Activated T-cell treated with anti-CD3 and anti-CD28 coated beads, Interleukin-2, amount 50 U/mL, for 72 hours (primary cell): Measurements from ENCODE around the gene SLC4A7. TPM values are rescaled to one million over a fixed set of nuclear protein-coding genes. Genes with fewer than 3 reads are reported as not detected.
"Not testable (repeated sequence)": the region's sequence is repeated elsewhere in the genome, so short reads cannot be mapped to it uniquely, and the experiment has no call there.

Source experiments
- ATAC-seq, 2 donors: fragments of 150-1000 bp; cut with Tn5 transposase; replicated peaks in 1 of 2; 2 replicates each; pipeline ENCODE4 v1.10.0; 2021; ENCODE audit warnings: moderate library complexity in 2 of 2, mild to moderate bottlenecking in 1 of 2
- DNase-seq, 2 donors: peaks; one replicate each; pipeline ENCODE4 v3.0.0; 2021 to 2022; ENCODE audit warnings: mixed read lengths in 1 of 2
- H3K27ac Mint-ChIP-seq: one replicate; pipeline ENCODE4 v1.8.0; 2022; ENCODE audit warnings: mild to moderate bottlenecking, moderate library complexity, mixed read lengths
- H3K27me3 Mint-ChIP-seq: one replicate; pipeline ENCODE4 v1.8.0; 2022; ENCODE audit warnings: low read depth, mixed read lengths
- H3K36me3 Mint-ChIP-seq, 2 donors: one replicate each; pipeline ENCODE4 v1.8.0; 2022; ENCODE audit warnings: mixed read lengths in 2 of 2, mild to moderate bottlenecking in 1 of 2; ENCODE audit not compliant: insufficient read depth in 2 of 2
- H3K4me1 Mint-ChIP-seq: one replicate; pipeline ENCODE4 v1.8.0; 2022; ENCODE audit warnings: low read depth, mixed read lengths
- H3K4me3 Mint-ChIP-seq, 2 donors: one replicate each; pipeline ENCODE4 v1.8.0; 2022; ENCODE audit warnings: mild to moderate bottlenecking in 2 of 2, mixed read lengths in 2 of 2, moderate library complexity in 2 of 2
- H3K9me3 Mint-ChIP-seq, 2 donors: one replicate each; pipeline ENCODE4 v1.8.0; 2022; ENCODE audit warnings: mixed read lengths in 2 of 2
- total RNA-seq, 2 donors: library from RNA; stranded (reverse); gene quantifications; one replicate each; pipeline ENCODE4 v1.2.3, GENCODE V29; 2022

SLC4A7 gene
- total RNA-seq, 2 donors from 2014 or later, result 39.1 to 39.9 TPM

DNA sequence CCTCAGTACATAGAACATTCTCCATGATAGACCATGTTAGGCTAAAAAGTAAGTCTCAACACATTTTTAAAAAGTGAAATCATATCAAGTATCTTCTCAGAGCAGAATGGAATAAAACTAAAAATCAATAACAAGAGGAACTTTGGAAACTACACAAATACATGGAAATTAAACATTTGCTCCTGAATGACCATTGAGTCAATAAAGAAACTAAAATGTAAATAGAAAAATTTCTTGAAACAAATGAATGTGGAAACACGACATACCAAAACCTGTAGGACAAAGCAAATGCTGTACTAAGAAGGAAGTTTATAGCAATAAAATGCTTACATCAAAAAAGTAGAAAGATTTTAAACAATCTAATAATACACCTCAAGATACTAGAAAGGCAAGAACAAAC, 148.6 kb downstream of the SLC4A7 start:
- DNase-seq (no peak), ATAC-seq (no peak)
- Mint-ChIP-seq H3K4me3 (no peak overlapping the region), H3K4me1 (no peaks in the 10 kb centered on the region), H3K27ac (no peak overlapping the region), H3K9me3 (peaks cover 3% of the 10 kb centered on the region in 2 donors), H3K27me3 (peaks cover 9% of the 10 kb centered on the region), H3K36me3 (peaks cover 0 to 3% of the 10 kb centered on the region in 2 donors)

DNA sequence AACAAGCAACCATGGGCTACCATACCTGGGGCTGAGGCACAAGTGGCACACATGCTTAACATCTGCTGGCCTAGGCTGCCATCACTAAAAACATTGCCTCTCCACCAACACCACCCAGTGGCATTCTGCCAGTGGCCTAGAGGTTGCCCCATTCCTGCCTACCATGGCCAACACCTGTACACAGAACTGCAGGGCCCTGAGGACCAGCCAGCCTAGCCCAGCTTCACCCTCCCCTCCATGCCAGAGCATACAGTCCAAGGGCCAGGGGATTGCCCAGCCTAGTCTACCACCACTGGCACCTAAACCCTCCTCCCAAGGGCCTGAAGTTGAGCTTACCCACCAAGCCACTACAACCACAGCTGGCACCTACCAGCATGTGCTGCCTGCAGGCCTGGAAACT, 150.3 kb downstream of the SLC4A7 start:
- DNase-seq, result no peak
- peaks cover 3 to 4% of the 10 kb centered on the region in 2 donors for H3K9me3 Mint-ChIP-seq
- H3K27me3 Mint-ChIP-seq, result peaks cover 9% of the 10 kb centered on the region
- H3K4me1 Mint-ChIP-seq, result no peaks in the 10 kb centered on the region
- H3K4me3 Mint-ChIP-seq, result no peak overlapping the region
- H3K36me3 Mint-ChIP-seq, result peaks cover 0 to 3% of the 10 kb centered on the region in 2 donors
- H3K27ac Mint-ChIP-seq, result no peak overlapping the region
- ATAC-seq, result no peak

- H3K4me1 Mint-ChIP-seq, ATAC-seq, H3K4me3 Mint-ChIP-seq, H3K36me3 Mint-ChIP-seq, H3K27ac Mint-ChIP-seq, DNase-seq, H3K9me3 Mint-ChIP-seq, H3K27me3 Mint-ChIP-seq: not testable (repeated sequence)
These were observed 155.0 kb downstream of the SLC4A7 start for GRCh38 chr3:27328982-27329762.

DNA sequence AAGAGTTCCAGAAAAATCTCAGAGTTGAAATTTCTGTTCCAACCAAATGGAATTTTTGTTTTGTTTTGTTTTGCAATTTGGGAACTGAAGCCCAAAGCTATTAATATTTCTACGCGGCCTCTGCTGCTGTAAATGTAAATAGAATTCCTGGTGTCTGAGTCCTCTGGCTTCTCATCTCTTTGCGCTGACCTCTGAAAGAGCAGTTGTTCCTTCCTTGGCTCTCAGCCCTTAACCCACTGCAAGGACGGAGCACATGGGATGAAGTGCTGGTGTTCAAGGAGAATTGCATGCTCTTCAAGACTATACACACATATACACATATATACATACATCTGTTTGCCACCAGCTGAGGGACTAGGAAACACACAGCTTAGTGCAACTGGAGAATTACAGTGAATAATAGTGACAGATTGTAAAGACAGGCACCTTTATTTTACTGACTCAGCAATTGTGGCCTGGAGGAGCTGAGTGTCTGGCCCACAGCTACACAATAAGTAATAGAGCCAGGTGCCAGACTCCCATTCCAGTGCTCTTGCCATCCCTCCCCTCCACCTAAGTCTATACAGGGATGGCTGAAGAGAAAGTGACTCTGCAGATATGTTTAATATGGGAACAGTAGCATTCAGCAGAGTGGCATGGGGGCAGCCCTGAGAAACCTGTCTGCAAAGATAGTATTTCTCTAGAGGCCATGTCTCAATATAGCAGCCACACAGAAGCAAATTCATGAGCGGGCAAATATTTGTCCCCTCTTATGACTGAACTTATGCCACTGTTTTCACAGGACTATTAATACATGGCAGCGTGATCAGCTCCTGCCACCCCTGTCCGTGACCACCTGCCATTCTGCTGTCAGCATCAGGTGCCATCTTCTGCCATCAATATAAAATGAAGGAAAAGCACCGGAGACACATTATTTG, 157.3 kb downstream of the SLC4A7 start:
- ATAC-seq, result no peak
- Mint-ChIP-seq H3K36me3 (peaks cover 3% of the 10 kb centered on the region in 2 donors), H3K27ac (no peak overlapping the region), H3K4me1 (no peaks in the 10 kb centered on the region), H3K27me3 (no peaks in the 10 kb centered on the region), H3K4me3 (no peak overlapping the region), H3K9me3 (peaks cover 2 to 3% of the 10 kb centered on the region in 2 donors)
- DNase-seq, result no peak

GRCh38 chr3:27326202-27326601, 158.0 kb downstream of the SLC4A7 start:
- Mint-ChIP-seq H3K9me3 (peaks cover 2 to 3% of the 10 kb centered on the region in 2 donors), H3K4me3 (no peak overlapping the region), H3K27ac (no peak overlapping the region), H3K36me3 (peaks cover 3% of the 10 kb centered on the region in 2 donors), H3K4me1 (no peaks in the 10 kb centered on the region), H3K27me3 (no peaks in the 10 kb centered on the region)
- ATAC-seq (no peak), DNase-seq (no peak)

GRCh38 chr3:27325419-27325818, 158.8 kb downstream of the SLC4A7 start:
- no peak overlapping the region for H3K4me3 Mint-ChIP-seq
- DNase-seq (no peak), ATAC-seq (no peak)
- no peaks in the 10 kb centered on the region for H3K4me1 Mint-ChIP-seq
- H3K9me3 Mint-ChIP-seq, result peaks cover 2 to 3% of the 10 kb centered on the region in 2 donors
- H3K27ac Mint-ChIP-seq, result no peak overlapping the region
- H3K27me3 Mint-ChIP-seq, result no peaks in the 10 kb centered on the region
- peaks cover 3% of the 10 kb centered on the region in 2 donors for H3K36me3 Mint-ChIP-seq

- peaks cover 2 to 3% of the 10 kb centered on the region in 2 donors for H3K9me3 Mint-ChIP-seq
- no peaks in the 10 kb centered on the region for H3K4me1 Mint-ChIP-seq
- DNase-seq (no peak), ATAC-seq (no peak)
- H3K4me3 Mint-ChIP-seq, result no peak overlapping the region
- H3K27me3 Mint-ChIP-seq, result no peaks in the 10 kb centered on the region
- H3K27ac Mint-ChIP-seq, result no peak overlapping the region
- peaks cover 3% of the 10 kb centered on the region in 2 donors for H3K36me3 Mint-ChIP-seq
These were observed 159.5 kb downstream of the SLC4A7 start for GRCh38 chr3:27324686-27325085.

- no peak overlapping the region for H3K4me3 Mint-ChIP-seq
- H3K27me3 Mint-ChIP-seq, result no peaks in the 10 kb centered on the region
- no peak overlapping the region for H3K27ac Mint-ChIP-seq
- no peak for DNase-seq
- no peak for ATAC-seq
- H3K4me1 Mint-ChIP-seq, result no peaks in the 10 kb centered on the region
- no peaks in the 10 kb centered on the region for H3K9me3 Mint-ChIP-seq
- peaks cover 0 to under 1% of the 10 kb centered on the region in 2 donors for H3K36me3 Mint-ChIP-seq
These were observed 161.1 kb downstream of the SLC4A7 start for GRCh38 chr3:27323087-27323570.

Other genes starting within 250 kb of the SLC4A7 start
- under 1 TPM; 0.09 to 0.36 TPM for gene NEK10, start 115.0 kb downstream of the SLC4A7 start, total RNA-seq
- 1 to 10 TPM; 1.2 to 7.2 TPM for gene EOMES, start 237.9 kb upstream of the SLC4A7 start, total RNA-seq